ENCODE data around the gene FAM151B.

FAM151B gene

GRCh38 chr5:80516826-80517225 lies 28.9 kb downstream of the FAM151B start:
- H3K4me1 ChIP-seq (ENCODE audit: low read depth, poor library complexity, severe bottlenecking), result peaks cover 12% of the 10 kb centered on the region
- H3K79me2 ChIP-seq (ENCODE audit: insufficient read depth, low read depth), result no peaks in the 10 kb centered on the region
- no peak overlapping the region for H2AFZ ChIP-seq (ENCODE audit: low read depth)
- no peak overlapping the region for H3K9ac ChIP-seq
- no peak overlapping the region for H3K27ac ChIP-seq
- H3K4me2 ChIP-seq, result no peak overlapping the region
- no peaks in the 10 kb centered on the region; the same call in 1 of the 2 replicates for H3K36me3 ChIP-seq (ENCODE audit: insufficient read depth)
- no peaks in the 10 kb centered on the region for H4K20me1 ChIP-seq (ENCODE audit: insufficient read depth)
- no peaks in the 10 kb centered on the region for H3K27me3 ChIP-seq (ENCODE audit: insufficient read depth, low read depth)
- TF ChIP-seq CTCF (conservative IDR thresholded peaks at IDR 0.05; ENCODE audit: low read depth, low read length), result no peak
- H3K4me3 ChIP-seq (IDR thresholded peaks at IDR 0.05; ENCODE audit: insufficient read depth, low read depth, low read length), result no peak overlapping the region

- Histone ChIP-seq H3K36me3 (ENCODE audit: insufficient read depth) (no peaks in the 10 kb centered on the region), H3K4me1 (ENCODE audit: low read depth, poor library complexity, severe bottlenecking) (no peaks in the 10 kb centered on the region), H2AFZ (ENCODE audit: low read depth) (no peak overlapping the region), H3K9ac (no peak overlapping the region), H3K4me2 (no peak overlapping the region), H3K27ac (no peak overlapping the region), H3K27me3 (ENCODE audit: insufficient read depth, low read depth) (no peaks in the 10 kb centered on the region), H4K20me1 (ENCODE audit: insufficient read depth) (no peaks in the 10 kb centered on the region), H3K79me2 (ENCODE audit: insufficient read depth, low read depth) (no peaks in the 10 kb centered on the region), H3K4me3 (IDR thresholded peaks at IDR 0.05; ENCODE audit: insufficient read depth, low read depth, low read length) (no peak overlapping the region)
- TF ChIP-seq CTCF (conservative IDR thresholded peaks at IDR 0.05; ENCODE audit: low read depth, low read length), result no peak
Measured at GRCh38 chr5:80540691-80541090, 52.8 kb downstream of the FAM151B start.

- Histone ChIP-seq H3K9ac (no peak overlapping the region), H2AFZ (ENCODE audit: low read depth) (no peak overlapping the region)
Measured at GRCh38 chr5:80541392-80541791, 53.5 kb downstream of the FAM151B start.

GRCh38 chr5:80554646-80555045 lies 66.7 kb downstream of the FAM151B start:
- H2AFZ ChIP-seq (ENCODE audit: low read depth), result no peak overlapping the region
- no peak for TF ChIP-seq CTCF (conservative IDR thresholded peaks at IDR 0.05; ENCODE audit: low read depth, low read length)

More at GRCh38 chr5:80541392-80541791, 53.5 kb downstream of the FAM151B start:
- Histone ChIP-seq H4K20me1 (ENCODE audit: insufficient read depth) (no peaks in the 10 kb centered on the region), H3K4me3 (IDR thresholded peaks at IDR 0.05; ENCODE audit: insufficient read depth, low read depth, low read length) (no peak overlapping the region), H3K36me3 (ENCODE audit: insufficient read depth) (no peaks in the 10 kb centered on the region), H3K27ac (no peak overlapping the region), H3K27me3 (ENCODE audit: insufficient read depth, low read depth) (no peaks in the 10 kb centered on the region), H3K4me1 (ENCODE audit: low read depth, poor library complexity, severe bottlenecking) (no peaks in the 10 kb centered on the region), H3K79me2 (ENCODE audit: insufficient read depth, low read depth) (no peaks in the 10 kb centered on the region), H3K4me2 (no peak overlapping the region)
- no peak for TF ChIP-seq CTCF (conservative IDR thresholded peaks at IDR 0.05; ENCODE audit: low read depth, low read length)

More at GRCh38 chr5:80554646-80555045, 66.7 kb downstream of the FAM151B start:
- Histone ChIP-seq H3K79me2 (ENCODE audit: insufficient read depth, low read depth) (no peaks in the 10 kb centered on the region), H3K9ac (no peak overlapping the region), H3K36me3 (ENCODE audit: insufficient read depth) (no peaks in the 10 kb centered on the region), H3K4me3 (IDR thresholded peaks at IDR 0.05; ENCODE audit: insufficient read depth, low read depth, low read length) (no peak overlapping the region), H4K20me1 (ENCODE audit: insufficient read depth) (no peaks in the 10 kb centered on the region), H3K27ac (no peak overlapping the region), H3K4me1 (ENCODE audit: low read depth, poor library complexity, severe bottlenecking) (peaks cover 7% of the 10 kb centered on the region), H3K4me2 (no peak overlapping the region), H3K27me3 (ENCODE audit: insufficient read depth, low read depth) (no peaks in the 10 kb centered on the region)

Data from KMS-11 (cell line).